ENCODE data around the gene SHISAL2A.

GRCh38 chr1:52597912-52598311 is 35.1 kb upstream of the SHISAL2A start:
- TF ChIP-seq BHLHE40 (IDR thresholded peaks at IDR 0.05; ENCODE audit: low read depth, low read length) (no peak), CTCF (conservative IDR thresholded peaks at IDR 0.05; ENCODE audit: low read depth, low read length) (no peak)
